Activated CD4-positive, CD25-positive, alpha-beta regulatory T cell treated with anti-CD3 and anti-CD28 coated beads, Interleukin-2, amount 50 U/mL, for 16 hours (primary cell): ENCODE measurements around the gene FLYWCH2.

Experiments used
- DNase-seq: peaks from one replicate; pipeline ENCODE4 v3.0.0-alpha.2; 2020; ENCODE audit warnings: low read depth, low spot score

The FLYWCH2 gene

DNA sequence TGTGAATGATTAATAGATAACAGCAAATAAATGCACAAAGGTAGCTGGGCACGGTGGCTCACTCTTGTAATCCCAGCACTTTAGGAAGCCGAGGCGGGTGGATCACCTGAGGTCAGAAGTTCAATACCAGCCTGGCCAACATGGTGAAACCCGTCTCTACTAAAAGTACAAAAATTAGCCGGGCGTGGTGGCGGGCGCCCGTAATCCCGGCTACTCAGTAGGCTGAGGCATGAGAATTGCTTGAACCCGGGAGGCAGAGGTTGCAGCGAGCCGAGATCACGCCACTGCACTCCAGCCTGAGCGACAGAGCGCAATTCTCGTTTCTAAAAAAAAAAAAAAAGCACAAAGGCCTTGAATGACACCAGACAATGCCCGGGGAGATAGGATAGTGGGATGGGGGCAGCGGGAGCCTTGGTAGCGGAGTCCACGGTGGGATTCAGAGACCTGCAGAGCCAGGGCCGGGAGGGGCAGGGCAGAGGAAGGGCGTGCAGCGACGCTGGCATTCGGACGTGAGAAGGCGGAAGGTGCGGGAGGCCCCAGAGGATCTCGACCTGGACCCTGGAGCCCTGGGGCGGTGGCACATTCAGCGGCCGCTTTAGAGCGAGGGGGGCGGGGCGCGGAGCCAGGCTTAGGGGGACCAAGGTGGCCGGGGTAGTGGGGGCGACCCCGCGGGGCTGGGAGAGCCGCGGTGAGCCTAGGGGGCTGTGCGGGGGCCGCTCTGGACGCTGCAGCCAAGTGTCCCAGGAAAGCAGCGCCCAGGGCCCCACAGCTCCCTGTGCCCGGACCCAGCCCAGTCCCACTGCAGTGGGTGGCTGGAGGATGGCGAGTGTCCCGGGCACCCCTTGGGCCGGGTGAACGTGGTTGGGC lies 999 bp upstream of the FLYWCH2 start:
- DNase-seq = no peak

DNA sequence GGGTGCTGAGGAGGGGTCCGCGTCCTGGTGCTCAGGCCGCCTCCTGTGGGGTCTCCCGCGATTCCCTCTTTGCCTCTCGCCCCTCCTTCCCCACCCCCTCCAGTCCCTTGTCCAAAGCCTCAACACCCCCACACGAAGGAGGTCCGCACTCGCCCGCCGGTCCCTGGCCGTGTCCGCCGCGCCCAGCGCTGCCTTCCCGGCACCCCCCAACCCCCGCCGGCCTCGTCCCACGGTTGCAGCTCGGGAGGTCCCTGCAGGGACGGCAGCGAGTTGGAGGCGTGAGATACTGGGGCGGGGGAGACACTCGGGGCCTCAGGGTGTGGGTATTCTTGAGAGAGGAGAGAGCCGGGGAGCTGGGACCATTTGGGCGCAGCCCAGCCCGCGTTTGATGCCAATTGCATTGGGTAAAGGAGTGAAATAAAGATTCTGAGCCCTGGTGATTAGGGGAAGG lies 468 bp downstream of the FLYWCH2 start:
- DNase-seq = no peak

DNA sequence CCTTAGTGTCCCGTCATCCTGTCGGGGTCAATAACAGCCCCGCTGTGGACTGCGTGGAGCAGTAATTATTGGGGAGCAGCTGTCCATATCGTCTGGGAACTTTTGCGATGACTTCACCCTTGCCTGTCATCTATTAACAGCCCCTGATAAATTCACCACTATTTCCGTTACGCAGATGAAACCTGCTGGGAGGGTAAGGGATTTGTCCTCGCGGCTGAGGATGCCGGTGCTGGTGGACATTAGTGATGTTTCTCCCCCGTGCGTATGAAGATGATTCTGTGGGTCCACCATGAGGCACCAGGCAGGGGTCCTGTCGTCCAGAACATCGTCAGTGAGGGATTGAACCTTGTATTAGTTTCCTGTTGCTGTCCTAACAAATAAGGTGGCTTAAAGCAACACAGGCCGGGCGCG lies 1.0 kb downstream of the FLYWCH2 start:
- DNase-seq = no peak

DNA sequence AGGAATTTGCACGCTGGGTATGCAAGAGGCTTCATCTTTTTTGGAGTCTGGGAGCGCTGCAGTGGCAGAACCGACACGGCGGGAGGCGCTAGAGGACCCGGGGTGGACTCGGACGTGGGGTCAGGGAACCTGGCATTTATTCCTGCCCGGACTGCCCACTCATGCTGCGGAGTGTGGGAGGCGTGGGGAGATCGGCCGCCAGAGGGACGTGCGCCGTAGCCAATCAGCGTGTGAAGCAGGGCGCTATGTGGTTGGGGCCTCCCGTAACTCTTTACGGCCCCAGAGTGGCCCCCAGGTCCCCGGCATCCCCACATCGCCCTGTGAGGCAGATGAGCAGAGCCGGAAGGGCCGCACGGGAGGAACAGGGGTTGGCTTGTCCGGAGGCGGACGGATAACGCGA lies 11.2 kb downstream of the FLYWCH2 start:
- DNase-seq = no peak

DNA sequence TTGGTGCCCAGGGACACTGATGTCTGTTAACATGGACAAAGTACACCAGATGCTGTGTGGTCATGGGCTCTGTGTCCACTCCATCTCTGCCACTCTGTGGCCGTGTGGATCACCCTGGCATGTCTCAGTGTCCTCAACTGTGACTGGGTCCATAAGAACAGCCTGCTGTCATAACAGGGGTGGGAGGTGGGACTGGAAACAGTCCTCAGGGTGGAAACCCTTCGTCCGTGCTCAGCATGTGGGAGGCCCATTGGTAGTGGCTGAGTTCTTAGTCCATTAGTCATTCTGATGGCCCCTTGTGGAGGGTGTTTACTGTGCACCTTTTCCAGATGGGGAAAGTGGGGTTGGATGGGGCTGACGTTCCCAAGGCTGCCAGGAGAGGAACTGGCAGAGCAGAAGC lies 12.8 kb downstream of the FLYWCH2 start:
- DNase-seq = no peak

DNA sequence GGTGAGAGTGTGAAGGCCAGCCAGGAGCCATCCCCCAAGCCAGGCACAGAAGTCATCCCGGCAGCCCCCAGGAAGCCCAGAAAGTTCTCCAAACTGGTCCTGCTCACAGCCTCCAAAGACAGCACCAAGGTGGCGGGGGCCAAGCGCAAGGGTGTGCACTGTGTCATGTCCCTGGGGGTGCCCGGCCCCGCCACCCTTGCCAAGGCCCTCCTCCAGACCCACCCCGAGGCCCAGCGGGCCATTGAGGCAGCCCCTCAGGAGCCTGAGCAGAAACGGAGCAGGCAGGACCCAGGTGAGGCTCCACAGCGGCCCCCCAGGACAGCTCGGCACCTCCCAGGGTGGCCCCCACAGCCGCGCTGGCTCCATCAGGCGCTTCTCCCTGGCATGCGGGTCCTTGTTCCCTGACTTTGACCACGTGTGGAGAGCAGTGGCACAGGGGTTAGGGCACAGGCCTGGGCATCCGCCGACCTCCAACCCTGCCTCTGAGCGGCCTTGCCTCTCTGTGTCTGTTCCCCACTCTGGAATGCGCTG lies 13.5 kb downstream of the FLYWCH2 start:
- no peak for DNase-seq

DNA sequence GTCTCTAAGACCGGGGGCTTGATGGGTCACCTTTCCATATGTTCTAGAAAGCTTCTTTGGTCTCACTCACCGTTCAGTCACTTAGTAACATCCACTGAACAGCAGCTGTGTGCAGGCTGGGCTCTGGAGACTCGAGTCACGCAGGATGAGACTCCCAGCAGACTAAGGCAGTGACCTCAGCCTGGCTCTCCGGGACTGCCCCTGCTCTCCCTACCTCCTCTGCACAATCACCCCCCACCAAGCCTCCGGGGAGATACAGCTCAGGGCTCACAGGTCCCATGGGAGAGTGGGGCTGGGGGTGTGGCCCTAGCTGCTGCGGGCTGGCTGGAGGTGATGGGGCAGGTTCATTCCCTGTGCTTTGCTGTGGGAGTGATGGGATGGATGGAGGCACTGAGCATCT lies 14.1 kb downstream of the FLYWCH2 start:
- DNase-seq = no peak

DNA sequence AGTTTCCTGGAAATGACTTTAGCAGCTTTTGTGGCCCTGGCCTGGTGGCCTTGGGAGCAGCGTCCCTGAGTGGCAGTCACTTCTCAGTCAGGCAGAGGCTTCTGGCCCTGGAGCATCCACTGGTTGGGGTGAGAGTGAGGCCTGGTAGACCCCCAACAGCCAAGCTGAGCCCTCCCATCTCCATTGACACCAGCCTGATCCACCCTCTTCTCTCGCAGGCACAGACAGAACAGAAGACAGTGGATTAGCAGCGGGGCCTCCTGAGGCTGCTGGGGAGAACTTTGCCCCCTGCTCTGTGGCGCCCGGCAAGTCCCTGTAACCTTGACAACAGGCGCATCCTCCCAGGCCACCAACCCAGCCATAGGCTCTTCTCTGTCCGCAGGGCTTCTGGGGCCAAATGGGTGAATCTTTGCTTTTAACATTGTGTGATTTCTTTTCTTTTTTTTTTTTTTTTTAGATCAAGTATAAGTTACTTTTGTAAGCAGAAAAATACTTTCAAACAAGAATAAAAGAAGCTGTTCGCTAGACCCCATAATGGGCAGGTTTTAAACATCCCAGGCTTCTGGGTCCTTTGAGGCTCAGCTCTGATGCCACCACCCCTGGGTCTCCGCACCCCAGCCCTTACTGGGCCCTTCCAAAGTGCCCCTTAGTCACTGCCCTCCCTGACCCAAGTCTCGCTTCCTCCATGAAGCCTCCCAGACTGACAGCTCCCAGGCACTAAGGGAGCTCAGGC lies 16.0 kb downstream of the FLYWCH2 start:
- DNase-seq = no peak

DNA sequence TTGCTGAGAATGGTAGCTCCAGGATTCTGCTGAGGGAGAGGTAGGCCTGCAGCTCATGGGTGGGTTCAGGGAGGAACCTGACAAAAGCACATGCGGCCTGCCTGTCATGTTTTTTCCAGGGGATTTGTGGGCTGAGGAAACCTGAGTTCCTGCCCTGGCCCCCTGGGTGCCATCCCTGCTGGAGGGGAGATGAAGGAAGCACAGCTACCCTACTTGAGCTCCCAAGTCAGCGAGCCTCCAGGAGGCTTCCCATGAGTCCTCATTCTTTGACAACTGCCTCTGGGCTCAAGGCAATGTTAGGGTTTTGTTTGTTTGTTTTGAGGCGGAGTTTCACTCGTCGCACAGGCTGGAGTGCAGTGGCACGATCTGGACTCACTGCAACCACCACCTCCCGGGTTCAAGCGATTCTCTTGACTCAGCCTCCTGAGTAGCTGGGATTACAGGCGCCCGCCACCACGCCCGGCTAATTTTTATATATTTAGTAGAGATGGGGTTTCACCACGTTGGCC lies 16.6 kb downstream of the FLYWCH2 start:
- no peak for DNase-seq

DNA sequence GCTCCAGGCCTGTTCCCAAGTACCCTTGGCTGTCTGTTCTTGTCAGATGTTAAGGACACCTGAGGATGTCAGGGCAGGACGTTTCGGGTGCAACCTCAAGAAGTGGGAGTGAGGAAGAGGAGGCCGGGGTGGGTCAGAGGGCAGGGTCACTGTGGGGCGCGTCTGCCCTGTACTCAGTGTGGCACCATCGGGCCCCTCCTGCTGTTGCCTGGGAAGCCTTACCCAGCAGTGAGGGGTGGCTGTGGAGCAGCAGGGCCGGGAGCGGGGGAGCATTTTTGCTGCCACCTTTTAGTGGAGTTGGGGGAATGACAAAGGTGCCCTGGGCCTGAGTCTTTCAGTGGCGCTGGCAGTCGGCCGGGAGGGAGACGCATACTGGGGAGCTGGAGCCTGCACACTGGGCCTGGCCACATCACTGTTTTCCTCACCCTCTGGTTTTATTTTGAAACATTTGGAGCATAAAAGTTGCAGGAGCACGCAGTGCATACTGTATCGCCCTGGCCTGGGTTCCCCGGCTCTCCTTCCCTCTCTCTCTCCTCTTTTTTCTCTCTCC lies 17.6 kb downstream of the FLYWCH2 start:
- no peak for DNase-seq

DNA sequence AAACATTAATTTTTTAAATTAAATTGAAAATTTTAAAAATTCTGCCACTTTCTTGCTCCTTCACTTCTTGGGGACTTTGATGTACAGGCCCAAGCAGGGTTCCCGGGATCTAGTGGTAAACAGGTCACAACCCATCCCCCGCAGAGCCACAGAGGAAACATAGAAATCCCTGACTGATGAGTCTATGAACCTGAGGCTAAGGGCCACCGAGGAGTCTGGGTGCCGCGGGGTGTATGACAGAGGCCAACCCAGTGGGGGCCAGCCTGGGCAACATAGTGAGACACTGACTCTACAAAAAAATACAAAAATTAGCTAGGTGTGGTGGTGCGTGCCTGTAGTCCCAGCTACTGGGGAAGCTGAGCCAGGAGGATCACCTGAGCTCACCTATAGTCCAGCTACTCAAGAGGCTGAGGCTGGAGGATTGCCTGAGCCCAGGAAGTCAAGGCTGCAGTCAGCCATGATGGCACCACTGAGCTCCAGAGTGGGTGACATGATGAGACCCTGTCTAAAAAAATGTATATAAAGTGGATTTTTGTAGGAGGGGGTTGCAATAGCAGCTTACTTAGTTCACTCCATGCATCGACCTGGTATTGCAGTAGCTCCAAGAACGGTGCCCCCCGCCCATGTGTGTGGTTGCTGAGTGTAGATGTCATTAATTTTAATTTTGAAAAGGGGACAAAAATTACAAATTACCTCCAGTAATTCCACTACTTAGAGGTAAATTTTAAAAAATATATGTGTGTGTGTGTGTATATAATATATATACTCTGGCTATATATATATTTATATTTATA lies 19.5 kb downstream of the FLYWCH2 start:
- DNase-seq = no peak

DNA sequence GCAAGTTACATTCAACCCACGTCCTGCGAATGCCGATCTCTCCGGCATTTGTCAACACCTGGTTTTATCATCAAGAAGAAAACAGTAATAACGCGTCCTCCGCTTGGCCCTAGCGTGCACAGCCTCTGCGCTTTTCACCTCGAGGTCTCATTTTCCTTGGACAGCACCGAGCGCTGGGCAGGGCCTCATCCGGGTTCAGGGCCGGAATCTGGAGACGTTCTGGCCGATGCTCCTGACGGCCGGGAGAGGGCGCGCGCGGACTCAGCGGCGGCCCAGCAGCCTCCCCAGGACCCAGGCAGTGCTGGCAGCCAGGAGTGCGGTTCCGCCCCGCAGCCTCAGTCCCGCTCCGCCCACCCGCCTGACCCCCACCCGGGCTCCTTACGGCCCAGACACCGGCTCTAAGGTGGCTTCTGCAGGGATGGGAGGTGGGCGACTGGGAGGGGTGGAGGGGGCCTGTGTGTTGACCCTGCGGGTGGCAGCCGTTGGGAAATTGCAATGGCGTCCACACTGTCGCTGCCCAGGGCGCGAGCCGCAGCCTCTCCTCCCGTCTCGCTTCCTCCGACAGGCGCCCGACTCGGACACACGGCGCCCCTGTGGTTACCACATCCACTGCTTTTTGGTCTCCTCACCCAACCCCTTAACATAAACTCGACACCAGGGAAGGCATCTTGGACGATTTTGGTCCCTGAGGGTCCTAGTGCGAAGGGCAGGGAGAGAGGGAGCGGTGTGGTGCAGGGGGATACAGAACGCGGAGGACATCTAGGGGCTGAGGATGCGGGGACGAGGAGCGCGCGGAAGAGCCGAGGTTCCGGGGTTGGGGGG lies 21.3 kb downstream of the FLYWCH2 start:
- DNase-seq = peak; percentile 50

DNA sequence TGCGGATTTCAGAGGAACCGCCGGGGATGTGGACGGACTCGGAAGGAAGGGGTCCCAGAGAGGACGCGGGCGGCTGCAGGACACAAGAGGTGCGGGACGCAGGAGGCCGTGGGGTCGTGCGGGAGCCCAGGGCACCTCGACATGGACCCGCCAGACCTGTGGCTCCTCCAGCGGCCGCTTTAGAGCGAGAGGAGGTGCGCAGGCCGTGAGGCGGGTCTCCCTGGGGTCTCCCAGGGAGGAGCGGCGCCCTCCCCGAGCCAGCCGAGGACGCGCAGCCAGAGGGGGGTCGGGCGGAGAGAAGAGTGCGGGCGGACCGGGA lies 21.9 kb downstream of the FLYWCH2 start:
- DNase-seq = no peak

DNA sequence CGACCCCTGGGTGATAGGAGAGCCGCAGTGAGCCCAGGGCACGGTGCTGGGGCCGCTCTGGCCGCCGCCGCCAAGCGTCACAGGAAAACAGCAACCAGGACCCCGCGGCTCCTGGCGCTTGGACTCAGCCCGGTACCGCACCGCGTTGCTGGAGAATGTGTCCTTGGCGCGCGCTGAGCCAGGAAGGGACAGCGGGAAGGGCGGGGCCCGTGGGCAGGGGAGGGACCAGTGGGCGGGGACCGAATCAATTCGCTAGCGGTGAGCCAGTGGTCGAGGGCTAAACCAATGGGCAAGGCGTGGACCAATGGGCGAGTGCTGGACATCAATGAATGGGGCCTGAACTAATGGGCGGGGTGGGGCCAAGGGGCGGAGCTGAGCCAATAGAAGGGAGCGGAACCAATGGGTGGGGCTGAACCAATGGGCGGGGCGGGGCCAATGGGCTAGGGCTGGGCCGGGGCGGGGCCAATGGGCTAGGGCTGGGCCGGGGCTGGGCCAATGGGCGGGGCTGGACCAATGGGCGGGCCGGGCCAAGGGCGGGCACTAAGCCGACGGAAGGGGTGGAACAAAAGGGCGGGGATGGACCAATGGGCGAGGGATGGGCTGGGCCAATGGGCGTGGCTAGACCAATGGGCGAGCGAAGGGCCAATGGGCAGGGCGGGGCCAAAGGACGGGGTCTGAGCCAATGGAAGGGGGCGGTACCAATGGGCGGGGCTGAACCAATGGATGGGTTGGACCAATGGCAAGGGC lies 22.4 kb downstream of the FLYWCH2 start:
- DNase-seq = peak; percentile 78

DNA sequence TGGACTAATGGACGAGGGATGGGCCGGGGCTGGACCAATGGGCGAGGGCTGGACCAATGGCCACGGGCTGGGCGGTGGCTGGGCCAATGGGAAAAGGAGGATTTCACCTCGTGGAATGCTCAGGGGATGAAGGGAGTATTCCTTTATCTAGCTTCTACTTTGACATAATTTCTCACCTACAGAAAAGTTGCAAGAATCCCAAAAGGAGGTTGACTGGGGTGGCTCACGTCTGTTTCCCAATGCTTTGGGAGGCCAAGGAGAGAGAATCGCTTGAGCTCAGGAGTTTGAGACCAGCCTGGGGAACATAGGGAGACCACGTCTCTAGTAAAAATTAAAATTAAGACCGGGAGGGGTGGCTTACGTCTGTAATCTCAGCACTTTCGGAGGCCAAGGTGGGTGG lies 23.0 kb downstream of the FLYWCH2 start:
- DNase-seq = no peak

DNA sequence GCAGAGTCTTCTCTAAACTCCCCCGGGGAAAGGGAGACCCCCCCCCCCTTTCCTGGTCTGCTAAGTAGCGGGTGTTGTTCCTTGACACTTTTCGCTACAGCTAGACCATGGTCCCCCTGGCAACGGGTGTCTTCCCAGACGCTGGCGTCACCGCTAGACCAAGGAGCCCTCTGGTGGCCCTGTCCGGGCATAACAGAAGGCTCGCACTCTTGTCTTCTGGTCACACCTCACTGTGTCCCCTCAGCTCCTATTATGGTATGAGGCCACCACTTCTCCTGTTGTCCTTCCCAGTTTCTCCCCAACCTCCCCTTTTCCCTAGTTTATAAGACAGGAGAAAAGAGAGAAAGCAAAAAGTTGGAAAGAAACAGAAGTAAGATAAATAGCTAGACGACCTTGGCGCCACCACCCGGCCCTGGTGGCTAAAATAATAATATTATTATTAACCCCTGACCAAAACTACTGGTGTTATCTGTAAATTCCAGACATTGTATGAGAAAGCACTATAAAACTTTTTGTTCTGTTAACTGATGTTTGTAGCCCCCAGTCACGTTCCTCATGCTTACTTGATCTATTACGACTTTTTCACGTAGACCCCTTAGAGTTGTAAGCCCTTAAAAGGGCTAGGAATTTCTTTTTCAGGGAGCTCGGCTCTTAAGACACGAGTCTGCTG lies 24.2 kb downstream of the FLYWCH2 start:
- DNase-seq = peak; percentile 13

DNA sequence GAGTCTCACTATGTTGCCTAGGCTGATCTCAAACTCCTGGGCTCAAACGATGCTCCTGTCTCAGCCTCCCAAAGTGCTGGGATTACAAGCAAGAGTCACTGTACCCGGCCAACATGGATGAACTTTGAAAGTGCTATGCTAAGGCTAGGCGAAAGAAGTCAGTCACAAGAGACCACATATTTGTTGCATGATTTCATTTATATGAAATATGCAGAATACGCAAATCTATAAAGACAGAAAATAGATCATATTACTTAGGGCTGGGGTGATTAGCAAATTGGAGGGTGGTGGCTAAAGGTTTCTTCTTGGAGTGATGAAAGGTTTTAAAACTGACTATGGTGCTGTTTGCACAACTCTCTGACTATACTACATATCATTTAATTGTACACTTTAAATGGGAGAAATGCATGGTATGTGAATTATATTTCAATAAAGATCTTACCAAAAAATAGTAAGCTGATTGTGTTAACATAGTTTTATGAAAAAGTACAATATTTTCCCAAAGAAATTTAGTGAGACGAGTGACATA lies 27.5 kb downstream of the FLYWCH2 start:
- no peak for DNase-seq

DNA sequence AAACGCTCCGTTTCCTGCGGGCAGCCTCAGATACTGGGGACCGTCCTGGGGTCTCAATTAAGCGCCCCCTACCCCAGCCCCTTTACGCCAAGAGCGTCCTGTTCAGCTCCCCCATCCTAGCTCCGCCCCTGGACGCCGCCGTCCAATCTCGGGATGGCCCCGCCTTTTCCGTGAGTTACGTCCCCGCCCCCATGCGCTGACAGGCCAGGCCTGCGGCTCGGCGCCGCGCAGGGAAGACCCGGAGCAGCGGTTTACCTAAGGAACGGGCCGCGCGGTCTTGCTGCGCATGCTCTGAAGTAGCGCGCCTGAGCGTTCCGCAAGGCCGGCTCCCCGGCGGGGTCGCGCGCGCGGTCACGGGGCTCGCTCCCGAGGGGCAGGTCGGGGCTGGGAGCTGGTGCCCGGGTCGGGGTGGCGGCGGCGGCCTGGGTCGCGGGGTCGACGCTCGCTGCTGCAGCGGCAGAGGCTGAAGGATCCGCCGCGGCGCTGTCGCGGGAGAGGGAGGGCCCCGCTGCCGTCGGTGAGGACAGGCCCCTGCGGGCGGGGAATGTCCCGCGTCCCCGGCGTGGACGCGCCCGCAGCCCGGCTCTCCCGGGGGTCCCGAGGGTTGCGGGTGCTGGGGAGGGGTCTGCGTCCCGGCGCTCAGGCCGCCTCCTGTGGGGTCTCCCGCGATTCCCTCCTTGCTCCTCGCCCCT lies 28.8 kb downstream of the FLYWCH2 start, which contains the start of gene FLYWCH1:
Gene FLYWCH1 (plus strand): TSS at position 294 of the 692 bp plus-strand sequence. CDS start 17,755 bp downstream, outside the sequence.
- DNase-seq = peak; percentile 97
